GM12872 (cell line): ENCODE data around the gene ACTN3.

Experiments used
- CTCF ChIP-seq: IDR thresholded peaks from 3 replicates; pipeline ENCODE4 v1.5.1; 2011; ENCODE audit warnings: low read depth, mild to moderate bottlenecking, low read length, moderate library complexity; ENCODE audit not compliant: insufficient read depth

The ACTN3 gene

GRCh38 chr11:66589996-66590675 is 43.4 kb downstream of the ACTN3 start:
- TF ChIP-seq CTCF, result no peak

- no peak for TF ChIP-seq CTCF
These were observed 44.5 kb downstream of the ACTN3 start for GRCh38 chr11:66591175-66591574.

- peak; percentile 79 for TF ChIP-seq CTCF
These were observed 46.0 kb downstream of the ACTN3 start, which contains the start of the genes CCDC87 and CCS for GRCh38 chr11:66592457-66593302. TSS of gene CCDC87 (minus strand) at chr11:66593063. CDS start at chr11:66593015, 48 bp downstream. TSS of gene CCS (plus strand) at chr11:66593185. CDS start at chr11:66593262, 77 bp downstream.

- TF ChIP-seq CTCF, result no peak
These were observed 46.6 kb downstream of the ACTN3 start for GRCh38 chr11:66593303-66593635.

GRCh38 chr11:66593650-66594049 is 46.9 kb downstream of the ACTN3 start:
- TF ChIP-seq CTCF, result no peak

GRCh38 chr11:66595245-66595904 is 48.7 kb downstream of the ACTN3 start:
- TF ChIP-seq CTCF, result no peak

- TF ChIP-seq CTCF, result no peak
These were observed 52.3 kb downstream of the ACTN3 start for GRCh38 chr11:66598993-66599392.
